Measurements from ENCODE around the gene HS3ST1.
"Not testable (repeated sequence)": the region's sequence is repeated elsewhere in the genome, so short reads cannot be mapped to it uniquely, and the experiment has no call there.

The HS3ST1 gene

GRCh38 chr4:11399461-11399971 lies 29.2 kb downstream of the HS3ST1 start:
- no peak for DNase-seq (ENCODE audit: low spot score)

DNA sequence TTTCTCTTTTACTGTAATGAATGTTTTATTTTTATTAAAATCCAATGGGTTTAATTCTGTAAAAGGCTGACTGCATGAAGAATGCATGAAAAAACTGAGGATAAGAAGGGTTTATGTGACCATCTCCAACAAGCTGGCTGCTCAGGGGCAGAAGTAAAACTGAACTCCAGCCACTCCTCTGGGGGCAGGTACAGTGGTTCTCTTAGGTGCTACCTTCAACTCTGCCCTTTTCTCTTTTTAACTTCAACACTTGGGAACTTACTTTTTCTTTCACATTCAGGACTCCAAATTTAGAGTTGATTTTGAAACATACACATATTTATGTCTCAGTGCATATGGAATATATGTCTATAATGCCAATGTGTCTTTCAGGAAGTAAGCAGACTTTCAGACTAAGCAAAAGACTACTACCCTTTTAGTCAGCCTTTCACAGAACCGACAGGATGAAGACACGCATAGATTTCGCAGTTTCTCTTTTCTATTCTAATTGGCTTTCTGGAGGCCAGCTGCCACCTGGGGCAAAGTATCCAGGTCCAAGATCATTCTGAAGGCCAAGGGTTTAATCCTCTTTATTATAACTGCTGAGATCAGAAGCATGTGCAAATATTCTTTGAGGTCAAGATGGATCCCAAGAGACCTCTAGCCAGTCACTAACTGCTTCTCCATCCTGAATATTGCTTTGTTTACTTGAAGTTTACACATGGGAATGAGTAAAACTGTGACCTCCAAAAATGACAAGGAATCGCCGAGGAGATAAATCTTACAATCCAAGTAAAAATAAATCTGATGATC lies 30.7 kb downstream of the HS3ST1 start:
- DNase-seq (ENCODE audit: low spot score) = no peak

GRCh38 chr4:11397146-11397545 lies 31.5 kb downstream of the HS3ST1 start:
- DNase-seq (ENCODE audit: low spot score) = no peak

DNA sequence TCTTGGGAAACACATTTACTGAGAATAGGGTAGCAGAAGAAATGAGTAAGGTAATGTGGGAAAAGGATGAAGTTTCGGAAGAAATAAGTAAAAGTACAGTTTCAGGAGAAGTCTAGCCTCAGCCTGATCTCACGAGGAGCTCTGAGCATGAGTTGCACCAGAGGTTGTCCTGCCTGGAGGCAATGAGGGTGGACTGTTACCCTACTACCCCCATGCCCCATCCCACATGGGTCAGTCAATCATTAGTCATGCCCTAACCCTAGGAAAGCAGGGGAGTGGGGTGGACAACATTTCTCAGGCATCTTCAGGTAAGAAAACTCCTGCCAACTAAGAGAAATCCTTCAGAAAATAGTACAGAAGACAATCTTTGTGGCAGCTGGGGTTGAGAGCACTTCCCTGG lies 35.1 kb downstream of the HS3ST1 start:
- no peak for DNase-seq (ENCODE audit: low spot score)

GRCh38 chr4:11384072-11384471 lies 44.6 kb downstream of the HS3ST1 start:
- DNase-seq (ENCODE audit: low spot score) = not testable (repeated sequence)

DNA sequence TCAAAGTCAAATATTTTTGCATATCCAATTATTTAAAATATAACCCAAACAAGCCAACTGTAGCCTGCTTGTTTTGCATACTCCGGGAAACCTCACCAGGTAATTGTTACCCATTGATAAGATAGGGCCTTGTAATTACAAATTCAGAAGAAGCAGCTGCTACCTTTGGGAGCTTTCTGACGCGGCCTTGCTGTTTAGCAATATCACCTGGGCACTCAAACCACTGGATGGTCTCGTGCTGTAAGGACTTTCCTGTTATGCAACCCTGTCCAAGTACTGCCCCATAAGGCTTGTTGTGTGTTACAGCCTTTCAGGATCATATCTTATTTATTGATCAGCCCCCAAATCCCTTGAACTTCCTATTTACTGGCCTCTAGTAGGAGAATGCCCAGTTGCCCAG lies 52.1 kb downstream of the HS3ST1 start:
- DNase-seq (ENCODE audit: low spot score) = no peak

DNA sequence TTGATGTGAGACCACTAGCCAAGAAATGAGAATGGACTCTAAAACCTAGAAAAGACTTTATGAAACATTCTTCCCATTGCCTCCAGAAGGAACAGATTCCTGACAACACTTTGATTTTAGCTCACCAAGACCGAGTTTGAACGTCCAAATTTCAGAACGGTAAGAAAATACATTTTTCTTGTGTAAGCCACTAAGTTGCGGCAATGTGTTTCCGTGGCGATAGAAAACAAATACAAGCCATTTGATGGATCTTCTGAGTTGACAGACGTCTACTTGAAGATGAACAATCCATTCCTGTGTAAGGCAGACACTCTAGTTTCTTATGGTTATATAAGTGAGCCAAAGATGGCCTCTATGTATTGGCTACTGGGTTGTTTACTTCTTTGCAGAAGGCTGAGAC lies 52.5 kb downstream of the HS3ST1 start:
- DNase-seq (ENCODE audit: low spot score) = no peak

GRCh38 chr4:11368701-11369115 lies 60.0 kb downstream of the HS3ST1 start:
- no peak for DNase-seq (ENCODE audit: low spot score)

- peak; percentile 88 for DNase-seq (ENCODE audit: low spot score)
Observed at GRCh38 chr4:11367371-11367770, 61.3 kb downstream of the HS3ST1 start.

DNA sequence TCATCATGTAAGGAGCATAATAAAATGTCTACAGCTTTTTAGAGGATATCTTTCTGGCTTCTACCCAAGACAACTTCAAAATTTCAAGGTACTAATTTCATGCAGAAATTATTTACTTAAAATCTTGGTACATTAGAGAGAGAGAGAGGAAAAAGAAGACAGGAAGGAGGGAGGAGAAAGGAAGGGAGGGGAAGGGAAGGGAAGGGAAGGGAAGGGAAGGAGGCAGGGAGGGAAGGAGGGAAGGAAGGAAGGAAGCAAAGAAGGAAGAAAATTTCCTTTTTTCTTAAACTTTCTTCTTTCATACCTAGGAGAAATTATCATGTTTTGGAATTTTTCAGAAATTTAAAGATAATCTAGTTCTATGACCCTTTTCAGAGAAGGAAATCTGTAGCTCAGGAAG lies 61.8 kb downstream of the HS3ST1 start:
- no peak for DNase-seq (ENCODE audit: low spot score)

GRCh38 chr4:11365039-11365438 lies 63.7 kb downstream of the HS3ST1 start:
- no peak for DNase-seq (ENCODE audit: low spot score)

- no peak for DNase-seq (ENCODE audit: low spot score)
Observed at GRCh38 chr4:11359591-11359990, 69.1 kb downstream of the HS3ST1 start.

- DNase-seq (ENCODE audit: low spot score) = no peak
Observed at GRCh38 chr4:11355226-11355625, 73.5 kb downstream of the HS3ST1 start.

GRCh38 chr4:11354531-11354930 lies 74.2 kb downstream of the HS3ST1 start:
- no peak for DNase-seq (ENCODE audit: low spot score)

- DNase-seq (ENCODE audit: low spot score) = no peak
Observed at GRCh38 chr4:11348449-11349088, 80.1 kb downstream of the HS3ST1 start.

GRCh38 chr4:11344916-11345315 lies 83.8 kb downstream of the HS3ST1 start:
- no peak for DNase-seq (ENCODE audit: low spot score)

- no peak for DNase-seq (ENCODE audit: low spot score)
Observed at GRCh38 chr4:11343536-11343935, 85.2 kb downstream of the HS3ST1 start.
